Measurements from ENCODE around the gene FCAR. TPM values are rescaled to one million over a fixed set of nuclear protein-coding genes. Genes with fewer than 3 reads are reported as not detected.

The FCAR gene
- total RNA-seq, 1 experiment from 2014 or later, result not detected

DNA sequence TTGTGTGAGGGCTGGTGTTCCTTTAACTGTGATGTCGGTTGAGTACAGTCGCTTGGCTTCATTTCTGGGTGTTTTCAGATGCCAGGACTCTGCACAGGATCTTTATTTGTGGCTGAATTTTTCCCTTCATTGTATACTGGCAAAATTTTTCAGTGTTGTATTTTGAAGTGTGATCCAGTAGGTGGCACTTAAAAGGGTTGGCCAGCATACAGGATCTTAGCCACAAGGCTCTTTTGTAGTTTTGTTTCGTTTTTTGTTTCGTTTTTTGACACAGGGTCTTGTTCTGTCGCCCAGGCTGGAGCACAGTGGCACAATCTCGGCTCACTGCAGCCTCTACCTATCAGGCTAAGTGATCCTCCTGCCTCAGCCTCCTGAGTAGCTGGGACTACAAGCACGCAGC lies 8.7 kb downstream of the FCAR start:
- intact Hi-C loops (cut with micrococcal nuclease), result no loop called here
- DNase-seq (ENCODE audit: low read depth, low spot score) (no peak), ATAC-seq (peak; percentile 54; the same call in 1 of the 2 replicates)
- TF ChIP-seq EZH2phosphoT487 (IDR thresholded peaks at IDR 0.05; ENCODE audit: borderline replicate concordance) (no peak), FOSL1 (IDR thresholded peaks at IDR 0.05; ENCODE audit: low read depth) (no peak), ZNF274 (IDR thresholded peaks at IDR 0.05; ENCODE audit: low read depth, low read length) (no peak), SP1 (IDR thresholded peaks at IDR 0.05; ENCODE audit: low read depth) (no peak), SIN3A (IDR thresholded peaks at IDR 0.05; ENCODE audit: low read depth) (no peak), JUND (IDR thresholded peaks at IDR 0.05) (no peak), ELF1 (IDR thresholded peaks at IDR 0.05; ENCODE audit: borderline replicate concordance, low read depth) (no peak), ZFX (IDR thresholded peaks at IDR 0.05) (no peak), POLR2A (IDR thresholded peaks at IDR 0.05; ENCODE audit: borderline replicate concordance, extremely low read depth, insufficient read depth, insufficient read length) (no peak), RAD21 (IDR thresholded peaks at IDR 0.05; ENCODE audit: low read depth) (peak; percentile 30; the same call in 1 of the 2 replicates), TCF7L2 (IDR thresholded peaks at IDR 0.05; ENCODE audit: borderline replicate concordance, extremely low read depth, insufficient read depth, insufficient read length) (no peak), CEBPB (IDR thresholded peaks at IDR 0.05; ENCODE audit: low read depth) (no peak)
- TF ChIP-seq, protein P1, sequence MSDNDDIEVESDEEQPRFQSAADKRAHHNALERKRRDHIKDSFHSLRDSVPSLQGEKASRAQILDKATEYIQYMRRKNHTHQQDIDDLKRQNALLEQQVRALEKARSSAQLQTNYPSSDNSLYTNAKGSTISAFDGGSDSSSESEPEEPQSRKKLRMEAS (IDR thresholded peaks at IDR 0.05), result no peak
- TF ChIP-seq, protein P2, sequence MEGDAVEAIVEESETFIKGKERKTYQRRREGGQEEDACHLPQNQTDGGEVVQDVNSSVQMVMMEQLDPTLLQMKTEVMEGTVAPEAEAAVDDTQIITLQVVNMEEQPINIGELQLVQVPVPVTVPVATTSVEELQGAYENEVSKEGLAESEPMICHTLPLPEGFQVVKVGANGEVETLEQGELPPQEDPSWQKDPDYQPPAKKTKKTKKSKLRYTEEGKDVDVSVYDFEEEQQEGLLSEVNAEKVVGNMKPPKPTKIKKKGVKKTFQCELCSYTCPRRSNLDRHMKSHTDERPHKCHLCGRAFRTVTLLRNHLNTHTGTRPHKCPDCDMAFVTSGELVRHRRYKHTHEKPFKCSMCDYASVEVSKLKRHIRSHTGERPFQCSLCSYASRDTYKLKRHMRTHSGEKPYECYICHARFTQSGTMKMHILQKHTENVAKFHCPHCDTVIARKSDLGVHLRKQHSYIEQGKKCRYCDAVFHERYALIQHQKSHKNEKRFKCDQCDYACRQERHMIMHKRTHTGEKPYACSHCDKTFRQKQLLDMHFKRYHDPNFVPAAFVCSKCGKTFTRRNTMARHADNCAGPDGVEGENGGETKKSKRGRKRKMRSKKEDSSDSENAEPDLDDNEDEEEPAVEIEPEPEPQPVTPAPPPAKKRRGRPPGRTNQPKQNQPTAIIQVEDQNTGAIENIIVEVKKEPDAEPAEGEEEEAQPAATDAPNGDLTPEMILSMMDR (IDR thresholded peaks at IDR 0.05 in 2 of 3, conservative IDR thresholded peaks at IDR 0.05 in 1 of 3; ENCODE audit: borderline replicate concordance in 1 of 3, insufficient read depth in 1 of 3, low read depth in 2 of 3, low read length in 2 of 3), result peak; percentile 29 to 36 (median 32); a peak in 4 of 6 replicates
- TF ChIP-seq, protein P3, sequence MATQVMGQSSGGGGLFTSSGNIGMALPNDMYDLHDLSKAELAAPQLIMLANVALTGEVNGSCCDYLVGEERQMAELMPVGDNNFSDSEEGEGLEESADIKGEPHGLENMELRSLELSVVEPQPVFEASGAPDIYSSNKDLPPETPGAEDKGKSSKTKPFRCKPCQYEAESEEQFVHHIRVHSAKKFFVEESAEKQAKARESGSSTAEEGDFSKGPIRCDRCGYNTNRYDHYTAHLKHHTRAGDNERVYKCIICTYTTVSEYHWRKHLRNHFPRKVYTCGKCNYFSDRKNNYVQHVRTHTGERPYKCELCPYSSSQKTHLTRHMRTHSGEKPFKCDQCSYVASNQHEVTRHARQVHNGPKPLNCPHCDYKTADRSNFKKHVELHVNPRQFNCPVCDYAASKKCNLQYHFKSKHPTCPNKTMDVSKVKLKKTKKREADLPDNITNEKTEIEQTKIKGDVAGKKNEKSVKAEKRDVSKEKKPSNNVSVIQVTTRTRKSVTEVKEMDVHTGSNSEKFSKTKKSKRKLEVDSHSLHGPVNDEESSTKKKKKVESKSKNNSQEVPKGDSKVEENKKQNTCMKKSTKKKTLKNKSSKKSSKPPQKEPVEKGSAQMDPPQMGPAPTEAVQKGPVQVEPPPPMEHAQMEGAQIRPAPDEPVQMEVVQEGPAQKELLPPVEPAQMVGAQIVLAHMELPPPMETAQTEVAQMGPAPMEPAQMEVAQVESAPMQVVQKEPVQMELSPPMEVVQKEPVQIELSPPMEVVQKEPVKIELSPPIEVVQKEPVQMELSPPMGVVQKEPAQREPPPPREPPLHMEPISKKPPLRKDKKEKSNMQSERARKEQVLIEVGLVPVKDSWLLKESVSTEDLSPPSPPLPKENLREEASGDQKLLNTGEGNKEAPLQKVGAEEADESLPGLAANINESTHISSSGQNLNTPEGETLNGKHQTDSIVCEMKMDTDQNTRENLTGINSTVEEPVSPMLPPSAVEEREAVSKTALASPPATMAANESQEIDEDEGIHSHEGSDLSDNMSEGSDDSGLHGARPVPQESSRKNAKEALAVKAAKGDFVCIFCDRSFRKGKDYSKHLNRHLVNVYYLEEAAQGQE (IDR thresholded peaks at IDR 0.05; ENCODE audit: low read depth), result no peak
- TF ChIP-seq, protein P4, sequence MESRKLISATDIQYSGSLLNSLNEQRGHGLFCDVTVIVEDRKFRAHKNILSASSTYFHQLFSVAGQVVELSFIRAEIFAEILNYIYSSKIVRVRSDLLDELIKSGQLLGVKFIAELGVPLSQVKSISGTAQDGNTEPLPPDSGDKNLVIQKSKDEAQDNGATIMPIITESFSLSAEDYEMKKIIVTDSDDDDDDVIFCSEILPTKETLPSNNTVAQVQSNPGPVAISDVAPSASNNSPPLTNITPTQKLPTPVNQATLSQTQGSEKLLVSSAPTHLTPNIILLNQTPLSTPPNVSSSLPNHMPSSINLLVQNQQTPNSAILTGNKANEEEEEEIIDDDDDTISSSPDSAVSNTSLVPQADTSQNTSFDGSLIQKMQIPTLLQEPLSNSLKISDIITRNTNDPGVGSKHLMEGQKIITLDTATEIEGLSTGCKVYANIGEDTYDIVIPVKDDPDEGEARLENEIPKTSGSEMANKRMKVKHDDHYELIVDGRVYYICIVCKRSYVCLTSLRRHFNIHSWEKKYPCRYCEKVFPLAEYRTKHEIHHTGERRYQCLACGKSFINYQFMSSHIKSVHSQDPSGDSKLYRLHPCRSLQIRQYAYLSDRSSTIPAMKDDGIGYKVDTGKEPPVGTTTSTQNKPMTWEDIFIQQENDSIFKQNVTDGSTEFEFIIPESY (IDR thresholded peaks at IDR 0.05; ENCODE audit: extremely low read depth, insufficient replicate concordance, low read length), result no peak
- TF ChIP-seq, protein P5, sequence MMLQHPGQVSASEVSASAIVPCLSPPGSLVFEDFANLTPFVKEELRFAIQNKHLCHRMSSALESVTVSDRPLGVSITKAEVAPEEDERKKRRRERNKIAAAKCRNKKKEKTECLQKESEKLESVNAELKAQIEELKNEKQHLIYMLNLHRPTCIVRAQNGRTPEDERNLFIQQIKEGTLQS (IDR thresholded peaks at IDR 0.05), result no peak
- no peaks in the 10 kb centered on the region for H4K20me1 ChIP-seq (ENCODE audit: insufficient read depth)
- no peaks in the 10 kb centered on the region for H3K9me3 ChIP-seq (ENCODE audit: control insufficient read depth in 1 of 2, insufficient read depth in 1 of 2, low read depth in 1 of 2, low read length in 2 of 2)
- no peaks in the 10 kb centered on the region for H3K79me2 ChIP-seq (ENCODE audit: insufficient read depth, low read length)
- H3K36me3 ChIP-seq (ENCODE audit: control insufficient read depth in 1 of 2, insufficient read depth in 2 of 2, low read length in 2 of 2), result no peaks in the 10 kb centered on the region
- no peaks in the 10 kb centered on the region for H3K9me2 ChIP-seq (ENCODE audit: insufficient read depth)
- BruUV-seq (replicated peaks), result no TSS peak
- H3K27me3 ChIP-seq (ENCODE audit: insufficient read depth, low read length), result no peaks in the 10 kb centered on the region
- POLR2A ChIA-PET, result no interaction called here
- H3K9ac ChIP-seq (ENCODE audit: low read length), result no peak overlapping the region
- 0 out of 2 replicates have a peak overlapping the region, but pooled peaks have one; percentile 4 for H3K4me2 ChIP-seq (ENCODE audit: low read length)
- no peak overlapping the region for H3K27ac ChIP-seq (ENCODE audit: low read depth, low read length)
- RAD21 ChIA-PET (ENCODE audit: low non-redundant PET in 1 of 2, low total read pairs in 2 of 2, uncharacterized antibody in 2 of 2, unreplicated experiment in 2 of 2), result no interaction called here
- no peak overlapping the region for H2AFZ ChIP-seq (ENCODE audit: low read depth, low read length, poor library complexity, severe bottlenecking)
- CTCF ChIA-PET, result no interaction called here
- no peaks in the 10 kb centered on the region for H3K4me1 ChIP-seq (ENCODE audit: control insufficient read depth in 1 of 2, insufficient read depth in 2 of 2, low read length in 2 of 2)
- no peak overlapping the region for H3K4me3 ChIP-seq (replicated peaks in 1 of 2; ENCODE audit: low read depth in 1 of 2, low read length in 2 of 2)
